WTC11 (cell line): ENCODE data around the gene PDZD8.

ENCODE experiments used
- CREM ChIP-seq: sonication (generic); formaldehyde crosslinking; IDR thresholded peaks from 2 replicates; pipeline ENCODE4 v1.8.1; 2022; ENCODE audit warnings: mild to moderate bottlenecking, missing genetic modification reagents, moderate library complexity
- FOXJ3 ChIP-seq: sonication (generic); formaldehyde crosslinking; IDR thresholded peaks from 2 replicates; pipeline ENCODE4 v1.9.0; 2021; ENCODE audit warnings: missing genetic modification reagents, mild to moderate bottlenecking, borderline replicate concordance
- JAZF1 ChIP-seq: fragments of 250-450 bp; sonication (Bioruptor Pico); IDR thresholded peaks from 2 replicates; pipeline ENCODE4 v1.9.0; 2021; ENCODE audit warnings: moderate library complexity, mild to moderate bottlenecking, inconsistent platforms
- NFYB ChIP-seq: sonication (generic); formaldehyde crosslinking; conservative IDR thresholded peaks from 2 replicates; pipeline ENCODE4 v1.8.0; 2022; ENCODE audit warnings: low read depth, missing genetic modification reagents
- TF ChIP-seq, protein P1 (sequence below): sonication (generic); formaldehyde crosslinking; IDR thresholded peaks from 2 replicates; pipeline ENCODE4 v1.8.1; 2022; ENCODE audit warnings: low read depth, missing genetic modification reagents, borderline replicate concordance
- TF ChIP-seq, protein P2 (sequence below): fragments of 200-600 bp; IDR thresholded peaks from 2 replicates; pipeline ENCODE4 v1.8.0; 2022; ENCODE audit warnings: antibody characterized with exemption

DNA sequence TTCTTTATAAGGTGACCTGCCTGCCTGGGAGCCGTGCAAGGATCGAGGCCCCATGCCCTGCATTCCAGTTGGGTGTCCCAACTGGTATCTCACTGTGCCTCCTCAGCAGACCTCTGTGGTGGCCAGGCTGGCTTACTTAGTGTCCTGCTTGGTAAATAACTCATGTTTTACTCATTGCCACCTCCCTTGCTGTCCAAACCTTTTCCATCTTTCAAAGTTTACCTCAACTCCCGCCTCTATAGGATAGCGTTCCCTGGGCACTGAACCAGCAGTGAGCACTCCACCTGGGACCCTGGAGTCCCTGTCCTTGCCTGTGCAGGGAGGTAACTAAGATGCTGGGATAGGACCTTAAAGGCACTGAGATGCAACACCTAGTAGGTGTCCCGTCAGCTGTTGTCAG lies 100.7 kb downstream of the PDZD8 start:
- TF ChIP-seq, protein P1, sequence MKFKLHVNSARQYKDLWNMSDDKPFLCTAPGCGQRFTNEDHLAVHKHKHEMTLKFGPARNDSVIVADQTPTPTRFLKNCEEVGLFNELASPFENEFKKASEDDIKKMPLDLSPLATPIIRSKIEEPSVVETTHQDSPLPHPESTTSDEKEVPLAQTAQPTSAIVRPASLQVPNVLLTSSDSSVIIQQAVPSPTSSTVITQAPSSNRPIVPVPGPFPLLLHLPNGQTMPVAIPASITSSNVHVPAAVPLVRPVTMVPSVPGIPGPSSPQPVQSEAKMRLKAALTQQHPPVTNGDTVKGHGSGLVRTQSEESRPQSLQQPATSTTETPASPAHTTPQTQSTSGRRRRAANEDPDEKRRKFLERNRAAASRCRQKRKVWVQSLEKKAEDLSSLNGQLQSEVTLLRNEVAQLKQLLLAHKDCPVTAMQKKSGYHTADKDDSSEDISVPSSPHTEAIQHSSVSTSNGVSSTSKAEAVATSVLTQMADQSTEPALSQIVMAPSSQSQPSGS: no peak
- TF ChIP-seq, protein P2, sequence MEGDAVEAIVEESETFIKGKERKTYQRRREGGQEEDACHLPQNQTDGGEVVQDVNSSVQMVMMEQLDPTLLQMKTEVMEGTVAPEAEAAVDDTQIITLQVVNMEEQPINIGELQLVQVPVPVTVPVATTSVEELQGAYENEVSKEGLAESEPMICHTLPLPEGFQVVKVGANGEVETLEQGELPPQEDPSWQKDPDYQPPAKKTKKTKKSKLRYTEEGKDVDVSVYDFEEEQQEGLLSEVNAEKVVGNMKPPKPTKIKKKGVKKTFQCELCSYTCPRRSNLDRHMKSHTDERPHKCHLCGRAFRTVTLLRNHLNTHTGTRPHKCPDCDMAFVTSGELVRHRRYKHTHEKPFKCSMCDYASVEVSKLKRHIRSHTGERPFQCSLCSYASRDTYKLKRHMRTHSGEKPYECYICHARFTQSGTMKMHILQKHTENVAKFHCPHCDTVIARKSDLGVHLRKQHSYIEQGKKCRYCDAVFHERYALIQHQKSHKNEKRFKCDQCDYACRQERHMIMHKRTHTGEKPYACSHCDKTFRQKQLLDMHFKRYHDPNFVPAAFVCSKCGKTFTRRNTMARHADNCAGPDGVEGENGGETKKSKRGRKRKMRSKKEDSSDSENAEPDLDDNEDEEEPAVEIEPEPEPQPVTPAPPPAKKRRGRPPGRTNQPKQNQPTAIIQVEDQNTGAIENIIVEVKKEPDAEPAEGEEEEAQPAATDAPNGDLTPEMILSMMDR: no peak
- TF ChIP-seq NFYB (CRISPR knock-in tag) (no peak), CREM (CRISPR knock-in tag) (no peak), FOXJ3 (no peak), JAZF1 (CRISPR knock-in tag) (no peak)
